Inflammatory macrophage treated with lipopolysaccharide for 1 hour (primary cell): ENCODE data around the gene FOXM1.

ENCODE experiments used
- DNase-seq, 2 donors: peaks; one replicate each; pipeline ENCODE4 v3.0.0-alpha.2; 2020 to 2022

Gene FOXM1

GRCh38 chr12:2834581-2835491, 42.1 kb downstream of the FOXM1 start, which contains the start of gene NRIP2:
Gene NRIP2, minus strand, starts transcription at chr12:2835035. Its CDS starts 52 bp downstream, at chr12:2834983.
- DNase-seq = no peak

DNA sequence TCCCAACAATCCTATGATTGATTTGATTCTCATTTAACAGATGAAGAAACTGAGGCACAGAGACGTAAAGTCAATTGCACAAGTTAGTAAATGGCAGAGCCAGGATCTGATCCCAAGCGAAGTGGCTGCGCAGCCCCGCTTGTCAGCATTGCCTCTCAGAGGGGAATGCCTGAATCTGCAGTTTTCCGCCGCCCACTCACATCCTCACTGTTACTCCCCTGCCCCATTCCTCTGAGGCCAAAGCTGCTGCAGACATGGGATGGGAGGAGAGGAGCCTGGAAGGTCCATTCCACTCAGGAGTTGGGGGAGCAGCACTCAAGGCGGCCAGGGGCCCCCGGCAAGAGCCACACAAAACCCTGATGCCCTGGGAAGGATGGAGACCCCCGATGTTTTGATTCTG, 43.2 kb downstream of the FOXM1 start:
- DNase-seq = no peak

DNA sequence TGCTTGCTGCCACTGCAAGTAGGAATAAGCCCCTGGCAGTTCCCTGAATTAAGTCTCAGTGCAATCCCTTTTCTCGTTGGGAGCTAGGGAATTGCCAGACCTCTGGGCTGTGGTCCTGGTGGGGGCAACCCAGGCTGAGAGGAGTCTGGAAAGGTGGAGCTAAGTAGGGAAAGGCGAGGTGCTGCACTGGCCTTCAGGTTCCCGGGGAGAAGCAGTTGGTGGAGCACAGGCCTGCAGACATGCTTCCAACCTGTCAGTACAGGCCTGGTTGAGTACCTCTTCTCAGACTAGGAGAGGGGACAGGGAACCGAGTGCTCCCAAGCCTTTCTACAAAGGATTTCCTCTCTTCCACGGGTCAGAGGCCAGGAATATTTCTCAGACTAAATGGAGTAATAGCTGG, 43.6 kb downstream of the FOXM1 start:
- DNase-seq = no peak

DNA sequence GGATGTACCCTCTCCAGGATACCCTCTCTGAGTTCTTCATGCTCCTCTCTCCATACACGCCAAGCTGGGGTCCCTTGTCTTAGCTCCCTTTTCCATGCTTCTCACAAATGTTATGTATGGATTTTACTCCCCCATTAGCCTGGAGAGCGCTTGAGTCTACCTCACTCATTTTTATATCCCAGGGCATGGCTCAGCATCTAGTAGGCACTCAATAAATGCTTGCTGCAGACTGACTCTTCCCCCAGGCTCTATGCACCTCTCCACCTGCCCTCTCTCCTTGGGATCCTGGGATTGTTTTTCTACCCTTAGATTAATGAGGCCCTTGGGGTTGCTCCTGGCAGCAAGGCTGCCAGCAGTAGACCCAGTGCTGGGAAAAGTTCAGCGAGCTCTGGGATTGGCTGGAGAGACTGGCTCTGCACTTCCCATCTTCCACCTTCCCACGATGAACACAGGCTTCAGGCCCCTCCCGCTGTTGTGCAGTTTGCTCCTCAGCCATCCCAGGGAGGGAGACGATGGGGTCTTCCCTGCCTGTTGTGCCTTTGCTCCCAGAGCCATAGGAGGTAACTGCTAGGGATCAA, 44.3 kb downstream of the FOXM1 start:
- no peak for DNase-seq

DNA sequence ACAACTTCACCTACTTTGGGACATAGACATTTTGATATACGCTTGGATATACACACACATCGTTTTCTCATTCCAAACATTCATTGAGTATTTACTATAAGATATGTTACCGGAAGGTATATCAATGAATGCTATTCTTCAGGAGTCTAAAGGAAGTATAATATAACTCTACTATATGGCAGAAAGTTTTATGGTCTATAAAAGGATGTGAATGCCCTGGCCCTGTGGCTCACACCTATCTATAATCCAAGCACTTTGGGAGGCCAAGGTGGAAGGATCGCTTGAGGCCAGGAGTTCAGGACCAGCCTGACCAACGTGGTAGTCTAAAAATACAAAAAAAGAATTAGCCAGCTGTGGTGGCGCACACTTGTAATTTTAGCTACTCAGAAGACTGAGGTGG, 47.7 kb downstream of the FOXM1 start:
- DNase-seq = no peak

DNA sequence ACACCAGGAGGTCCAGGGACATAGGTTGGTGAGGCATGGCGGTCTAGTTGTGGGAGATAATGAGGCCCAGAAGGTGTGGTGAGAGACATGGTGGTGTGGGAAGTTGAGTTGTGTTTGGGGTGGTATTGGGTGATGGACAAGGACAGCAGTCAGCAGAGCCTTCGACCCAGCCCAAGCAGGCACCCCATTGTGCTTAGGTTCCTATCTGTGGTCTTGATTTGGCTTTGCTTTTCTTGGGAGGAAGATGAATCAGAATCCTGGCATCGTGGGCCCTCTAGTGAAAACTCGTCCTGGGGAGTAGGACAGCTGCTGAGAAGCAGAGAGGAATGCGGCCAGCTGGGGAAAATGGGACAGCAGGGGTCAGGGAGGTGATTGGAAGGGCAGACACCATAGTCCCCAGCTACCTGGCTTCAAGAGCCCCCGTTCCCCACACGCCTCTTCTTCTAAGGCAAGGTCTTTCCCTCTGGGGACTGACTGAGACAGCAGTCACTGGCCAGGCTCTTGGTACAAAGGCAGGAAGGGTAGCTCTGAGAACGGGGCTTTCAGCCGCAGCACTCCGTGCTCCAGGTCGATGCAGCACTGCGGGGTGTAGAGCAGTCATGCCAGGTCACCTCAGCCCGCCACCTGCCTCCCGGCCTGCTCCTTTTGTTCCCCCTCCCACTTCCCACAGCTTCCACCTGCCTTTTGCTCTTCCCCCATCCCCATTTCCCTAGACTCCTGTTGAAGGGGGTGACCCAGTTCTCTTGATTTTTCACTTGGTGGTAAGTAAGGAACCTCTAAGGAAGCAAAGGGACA, 50.1 kb downstream of the FOXM1 start:
- no peak for DNase-seq

- no peak for DNase-seq
These were observed 50.9 kb downstream of the FOXM1 start for GRCh38 chr12:2826036-2826435.

GRCh38 chr12:2825132-2825531, 51.8 kb downstream of the FOXM1 start:
- DNase-seq = no peak

- DNase-seq = no peak
These were observed 52.4 kb downstream of the FOXM1 start for GRCh38 chr12:2824541-2824940.

DNA sequence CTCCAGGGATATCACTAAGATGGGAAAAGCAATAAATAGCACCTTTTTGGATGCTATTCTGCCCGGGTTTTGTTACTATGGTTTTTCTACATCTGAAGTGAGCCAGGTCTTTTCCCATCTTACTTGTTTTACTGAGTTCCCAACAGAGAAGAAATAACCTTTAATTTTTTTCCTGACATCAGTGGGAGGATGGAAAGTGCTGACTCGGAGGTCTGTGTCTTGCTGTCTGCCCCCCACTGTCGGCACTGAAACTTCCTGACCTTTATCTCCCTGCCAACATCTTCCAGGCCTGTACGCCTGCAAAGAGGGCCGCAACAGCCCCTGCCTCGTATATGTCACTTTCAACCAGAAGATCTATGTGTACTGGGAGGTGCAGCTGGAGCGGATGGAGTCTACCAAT, 53.5 kb downstream of the FOXM1 start:
- DNase-seq = no peak

DNA sequence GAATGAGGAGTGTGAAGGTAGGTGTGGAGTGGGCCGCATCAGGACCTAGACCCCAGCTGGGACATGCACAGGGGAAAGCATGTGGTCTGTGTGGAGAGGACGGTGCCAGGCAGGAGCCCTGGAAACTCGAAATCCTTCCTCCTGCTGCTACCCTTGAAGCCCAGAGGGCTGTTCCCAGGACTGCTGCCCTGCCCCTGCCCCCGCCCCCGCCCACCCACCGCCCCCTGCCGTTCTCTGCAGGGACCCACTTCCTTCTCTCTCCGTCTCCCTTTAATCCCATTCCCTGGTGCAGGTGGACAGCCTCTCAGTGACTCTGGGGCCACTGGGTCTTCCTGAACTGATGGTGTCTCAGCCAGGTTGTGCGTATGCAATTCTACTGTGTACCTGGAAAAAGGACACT, 56.5 kb downstream of the FOXM1 start:
- DNase-seq = no peak

- no peak for DNase-seq
These were observed 57.2 kb downstream of the FOXM1 start for GRCh38 chr12:2819810-2820209.

GRCh38 chr12:2813214-2814185, 63.5 kb downstream of the FOXM1 start:
- peak; percentile 58 to 71 for DNase-seq

GRCh38 chr12:2812290-2813213, 64.4 kb downstream of the FOXM1 start, which contains the start of gene ITFG2:
Gene ITFG2, plus strand, starts transcription at chr12:2812668. Its CDS starts 93 bp downstream, at chr12:2812761.
- DNase-seq = peak; percentile 98 to 99

DNA sequence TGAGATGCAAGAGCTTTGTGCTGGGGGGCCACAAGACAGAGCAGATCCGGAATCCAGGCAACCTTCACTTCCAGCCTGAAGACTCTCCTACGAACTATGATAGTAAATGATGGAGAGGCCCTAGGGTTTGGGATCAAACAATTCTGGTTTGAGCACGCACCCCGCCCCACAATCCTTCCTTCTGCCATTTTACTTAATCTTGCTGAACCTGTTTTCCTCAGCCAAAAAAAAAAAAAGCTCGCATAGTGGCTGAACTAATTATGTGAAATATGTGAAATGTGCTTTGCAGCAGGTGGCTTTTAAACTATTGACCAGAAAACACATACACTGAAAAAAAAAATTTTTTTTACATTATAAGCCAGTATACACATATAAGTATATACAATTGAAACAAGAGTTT, 65.2 kb downstream of the FOXM1 start:
- DNase-seq = no peak
